ENCODE measurements around the gene RPS6KA1.

DNA sequence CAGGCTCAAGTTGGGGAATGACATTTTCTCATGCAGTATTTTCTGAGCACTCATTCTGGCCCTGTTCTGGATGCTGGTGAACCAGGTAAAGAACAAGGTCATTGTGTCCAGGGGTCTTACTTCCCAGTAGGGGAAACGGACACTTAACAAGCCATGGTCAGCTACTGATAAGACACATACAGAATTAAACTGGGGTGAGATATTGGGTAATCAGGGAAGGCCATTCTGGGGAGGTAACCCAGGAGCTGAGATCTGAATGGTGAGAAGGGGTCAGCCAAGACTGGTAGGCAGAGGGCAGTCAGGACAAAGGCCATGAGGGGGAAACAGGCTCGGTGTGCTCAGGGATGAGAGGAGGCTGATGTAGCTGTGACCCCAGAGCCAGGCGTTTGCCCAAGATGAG lies 45.8 kb downstream of the RPS6KA1 start:
- TF ChIP-seq, protein P1, sequence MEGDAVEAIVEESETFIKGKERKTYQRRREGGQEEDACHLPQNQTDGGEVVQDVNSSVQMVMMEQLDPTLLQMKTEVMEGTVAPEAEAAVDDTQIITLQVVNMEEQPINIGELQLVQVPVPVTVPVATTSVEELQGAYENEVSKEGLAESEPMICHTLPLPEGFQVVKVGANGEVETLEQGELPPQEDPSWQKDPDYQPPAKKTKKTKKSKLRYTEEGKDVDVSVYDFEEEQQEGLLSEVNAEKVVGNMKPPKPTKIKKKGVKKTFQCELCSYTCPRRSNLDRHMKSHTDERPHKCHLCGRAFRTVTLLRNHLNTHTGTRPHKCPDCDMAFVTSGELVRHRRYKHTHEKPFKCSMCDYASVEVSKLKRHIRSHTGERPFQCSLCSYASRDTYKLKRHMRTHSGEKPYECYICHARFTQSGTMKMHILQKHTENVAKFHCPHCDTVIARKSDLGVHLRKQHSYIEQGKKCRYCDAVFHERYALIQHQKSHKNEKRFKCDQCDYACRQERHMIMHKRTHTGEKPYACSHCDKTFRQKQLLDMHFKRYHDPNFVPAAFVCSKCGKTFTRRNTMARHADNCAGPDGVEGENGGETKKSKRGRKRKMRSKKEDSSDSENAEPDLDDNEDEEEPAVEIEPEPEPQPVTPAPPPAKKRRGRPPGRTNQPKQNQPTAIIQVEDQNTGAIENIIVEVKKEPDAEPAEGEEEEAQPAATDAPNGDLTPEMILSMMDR (IDR thresholded peaks at IDR 0.05 in 8 of 11, conservative IDR thresholded peaks at IDR 0.05 in 3 of 11): no peak
- TF ChIP-seq POLR2A (IDR thresholded peaks at IDR 0.05) (no peak), POLR2AphosphoS5 (IDR thresholded peaks at IDR 0.05) (no peak)
